Progenitor cell of endocrine pancreas (in vitro differentiated cells): ENCODE data around the gene SLC38A10. TPM values are rescaled to one million over a fixed set of nuclear protein-coding genes. Genes with fewer than 3 reads are reported as not detected.

ENCODE experiments used
- DNase-seq: peaks from one replicate; pipeline ENCODE4 v3.0.0; 2021; ENCODE audit warnings: low spot score; ENCODE audit not compliant: unreplicated experiment
- H3K27ac Mint-ChIP-seq: 2 replicates; pipeline ENCODE4 v1.8.0; 2021; ENCODE audit warnings: mild to moderate bottlenecking, moderate library complexity, mixed read lengths
- H3K27me3 Mint-ChIP-seq: 2 replicates; pipeline ENCODE4 v1.8.0; 2021; ENCODE audit warnings: mixed read lengths
- H3K36me3 Mint-ChIP-seq: 2 replicates; pipeline ENCODE4 v1.8.0; 2022; ENCODE audit warnings: mixed read lengths; ENCODE audit not compliant: insufficient read depth
- H3K4me1 Mint-ChIP-seq: 2 replicates; pipeline ENCODE4 v1.8.0; 2021; ENCODE audit warnings: low read depth, mixed read lengths
- H3K4me3 Mint-ChIP-seq: 2 replicates; pipeline ENCODE4 v1.8.0; 2021; ENCODE audit warnings: low read depth, mild to moderate bottlenecking, moderate library complexity, mixed read lengths
- H3K9me3 Mint-ChIP-seq: 2 replicates; pipeline ENCODE4 v1.8.0; 2021; ENCODE audit warnings: low read depth, mixed read lengths
- total RNA-seq: library from RNA; stranded (reverse); gene quantifications from 2 replicates; pipeline ENCODE4 v1.2.1, GENCODE V29; 2021
- TF ChIP-seq, protein P1 (sequence below): fragments of 200-600 bp; sonication (generic); IDR thresholded peaks from one replicate; pipeline ENCODE4 v1.5.0; 2021; ENCODE audit warnings: antibody characterized with exemption, mild to moderate bottlenecking; ENCODE audit not compliant: unreplicated experiment

SLC38A10 gene
- total RNA-seq, 1 donor from 2014 or later = 130 TPM

DNA sequence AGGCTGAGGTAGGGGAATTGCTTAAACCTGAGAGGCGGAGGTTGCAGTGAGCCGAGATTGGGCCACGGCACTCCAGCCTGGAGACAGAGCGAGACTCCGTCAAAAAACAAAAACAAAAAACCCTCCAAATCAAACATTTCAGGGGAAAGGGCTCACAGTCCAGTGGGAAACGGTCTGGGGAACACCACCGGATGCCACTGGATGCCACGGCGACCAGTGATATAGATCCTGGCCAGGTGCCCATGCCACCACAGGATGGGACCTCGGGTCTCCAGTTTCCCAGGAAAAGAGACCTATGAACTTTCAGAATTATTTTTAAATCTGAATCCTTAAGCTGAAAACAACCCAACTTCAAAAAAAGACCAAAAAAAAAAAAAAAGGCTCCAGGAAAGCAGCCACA lies 84.6 kb downstream of the SLC38A10 start:
- Mint-ChIP-seq H3K9me3 (no peaks in the 10 kb centered on the region), H3K27me3 (no peaks in the 10 kb centered on the region), H3K4me1 (no peaks in the 10 kb centered on the region), H3K36me3 (no peaks in the 10 kb centered on the region), H3K27ac (no peak overlapping the region), H3K4me3 (no peak overlapping the region)
- TF ChIP-seq, protein P1, sequence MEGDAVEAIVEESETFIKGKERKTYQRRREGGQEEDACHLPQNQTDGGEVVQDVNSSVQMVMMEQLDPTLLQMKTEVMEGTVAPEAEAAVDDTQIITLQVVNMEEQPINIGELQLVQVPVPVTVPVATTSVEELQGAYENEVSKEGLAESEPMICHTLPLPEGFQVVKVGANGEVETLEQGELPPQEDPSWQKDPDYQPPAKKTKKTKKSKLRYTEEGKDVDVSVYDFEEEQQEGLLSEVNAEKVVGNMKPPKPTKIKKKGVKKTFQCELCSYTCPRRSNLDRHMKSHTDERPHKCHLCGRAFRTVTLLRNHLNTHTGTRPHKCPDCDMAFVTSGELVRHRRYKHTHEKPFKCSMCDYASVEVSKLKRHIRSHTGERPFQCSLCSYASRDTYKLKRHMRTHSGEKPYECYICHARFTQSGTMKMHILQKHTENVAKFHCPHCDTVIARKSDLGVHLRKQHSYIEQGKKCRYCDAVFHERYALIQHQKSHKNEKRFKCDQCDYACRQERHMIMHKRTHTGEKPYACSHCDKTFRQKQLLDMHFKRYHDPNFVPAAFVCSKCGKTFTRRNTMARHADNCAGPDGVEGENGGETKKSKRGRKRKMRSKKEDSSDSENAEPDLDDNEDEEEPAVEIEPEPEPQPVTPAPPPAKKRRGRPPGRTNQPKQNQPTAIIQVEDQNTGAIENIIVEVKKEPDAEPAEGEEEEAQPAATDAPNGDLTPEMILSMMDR = no peak
- no peak for DNase-seq

DNA sequence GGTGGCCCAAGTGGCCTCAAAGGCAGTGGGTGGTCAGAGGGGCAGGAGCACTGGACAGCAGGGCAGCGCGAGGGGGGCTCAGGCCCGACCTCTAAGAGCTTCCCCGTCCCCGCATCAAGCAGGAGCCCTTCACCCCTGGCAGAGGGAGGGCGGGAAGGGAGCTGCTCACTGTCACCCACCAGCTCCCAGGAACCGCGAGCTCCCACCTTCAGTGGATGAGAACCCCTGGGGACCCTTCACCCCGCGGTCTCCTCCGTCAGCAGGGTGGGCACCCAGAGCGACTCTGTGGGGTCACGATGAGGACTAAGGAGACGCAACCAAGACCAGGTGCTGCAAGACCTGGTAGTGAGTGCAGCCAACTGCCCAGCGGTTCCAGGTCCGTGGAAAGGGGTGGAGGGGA lies 86.0 kb downstream of the SLC38A10 start:
- DNase-seq = no peak
- H3K9me3 Mint-ChIP-seq = no peaks in the 10 kb centered on the region
- H3K4me1 Mint-ChIP-seq = no peaks in the 10 kb centered on the region
- no peak overlapping the region for H3K27ac Mint-ChIP-seq
- TF ChIP-seq, protein P1 = no peak
- H3K27me3 Mint-ChIP-seq = no peaks in the 10 kb centered on the region
- no peaks in the 10 kb centered on the region for H3K36me3 Mint-ChIP-seq
- H3K4me3 Mint-ChIP-seq = no peak overlapping the region

DNA sequence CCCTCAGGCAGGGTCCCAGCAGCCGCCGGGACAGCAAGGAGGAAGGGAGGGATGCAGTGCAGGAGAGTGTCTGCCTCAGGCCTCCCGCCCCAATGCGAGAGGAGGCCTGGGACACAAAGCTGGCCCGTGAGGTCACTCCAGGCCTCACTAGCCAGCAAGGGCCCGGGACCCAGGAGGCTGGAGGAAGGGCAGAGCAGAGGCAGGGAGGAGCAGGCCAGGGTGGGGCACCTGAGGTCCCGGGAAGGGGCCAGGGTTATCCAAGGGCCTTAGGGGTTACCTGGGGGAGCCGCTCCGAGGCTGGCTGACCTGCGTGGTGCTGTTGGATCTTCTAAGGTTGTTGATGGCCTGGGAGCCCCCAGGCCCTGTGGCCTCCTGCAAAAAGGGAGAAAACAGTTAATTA lies 86.5 kb downstream of the SLC38A10 start:
- no peak overlapping the region for H3K4me3 Mint-ChIP-seq
- H3K36me3 Mint-ChIP-seq = no peaks in the 10 kb centered on the region
- H3K9me3 Mint-ChIP-seq = no peaks in the 10 kb centered on the region

DNA sequence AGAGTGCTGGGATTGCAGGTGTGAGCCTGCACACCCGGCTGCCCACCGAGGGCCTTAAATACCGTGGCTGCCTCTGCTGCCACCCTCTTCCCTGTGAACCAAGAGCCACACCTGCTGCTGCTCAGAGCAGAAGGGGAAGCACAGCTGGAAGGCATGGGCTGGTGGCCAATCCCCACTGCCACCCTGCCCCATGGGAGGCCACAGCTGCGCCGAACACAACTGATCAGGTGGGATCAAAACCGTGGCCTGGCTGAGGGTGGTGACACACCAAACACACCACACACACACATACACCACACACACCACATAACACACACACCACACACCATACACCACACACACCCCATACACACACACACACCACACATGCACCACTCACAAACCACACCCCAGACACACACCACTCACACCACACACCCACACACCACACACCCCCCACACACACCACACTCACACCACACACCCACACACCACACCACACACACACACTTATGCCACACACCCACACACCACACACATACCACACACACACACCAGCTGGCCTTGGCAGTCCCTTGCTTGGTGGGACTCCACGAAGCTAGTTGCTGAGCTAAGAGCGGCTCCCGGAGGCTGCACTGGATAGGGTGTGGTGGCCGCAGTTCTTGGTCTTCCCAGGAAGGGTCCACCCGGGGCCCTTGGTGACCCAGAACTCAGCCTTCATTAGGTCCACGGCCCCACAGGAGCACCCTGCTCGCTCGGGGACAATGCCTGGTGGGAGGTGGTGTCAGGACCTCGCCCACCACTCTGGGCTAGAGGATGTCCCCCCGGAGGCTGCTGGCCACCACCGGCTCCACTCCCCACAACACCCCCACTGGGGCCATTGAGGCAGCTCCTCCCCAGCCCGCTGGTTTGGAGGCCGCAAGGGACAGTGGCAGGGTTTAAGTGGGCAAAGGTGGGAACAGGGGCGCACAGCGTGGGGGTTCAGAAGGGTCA lies 87.2 kb downstream of the SLC38A10 start:
- H3K4me3 Mint-ChIP-seq = no peak overlapping the region
- H3K36me3 Mint-ChIP-seq = no peaks in the 10 kb centered on the region
- no peaks in the 10 kb centered on the region for H3K9me3 Mint-ChIP-seq
- no peaks in the 10 kb centered on the region for H3K4me1 Mint-ChIP-seq
- TF ChIP-seq, protein P1 = no peak
- no peak overlapping the region for H3K27ac Mint-ChIP-seq
- no peaks in the 10 kb centered on the region for H3K27me3 Mint-ChIP-seq
- DNase-seq = no peak

More for the DNA sequence above, 86.5 kb downstream of the SLC38A10 start:
- no peaks in the 10 kb centered on the region for H3K27me3 Mint-ChIP-seq
- no peaks in the 10 kb centered on the region for H3K4me1 Mint-ChIP-seq
- no peak overlapping the region for H3K27ac Mint-ChIP-seq
- TF ChIP-seq, protein P1 = no peak
- no peak for DNase-seq

DNA sequence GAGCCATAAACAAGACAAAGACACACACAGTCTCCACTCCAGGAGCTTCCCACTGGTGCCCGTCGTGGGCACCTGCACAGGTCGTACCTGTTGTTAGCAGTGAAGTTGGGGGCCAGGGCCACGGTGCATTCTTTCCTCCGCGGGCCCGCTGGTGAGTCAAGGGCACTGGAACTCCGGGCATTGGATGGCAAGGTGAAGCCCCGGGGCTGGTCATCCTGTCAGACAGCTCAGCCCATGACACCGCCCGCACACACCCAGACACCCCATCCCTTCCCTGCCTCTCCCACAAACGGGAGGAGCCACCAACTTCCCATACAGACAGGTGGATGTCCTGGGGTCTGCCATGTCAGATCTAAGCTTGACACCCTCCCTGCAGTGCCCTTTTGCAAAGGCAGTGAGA lies 88.5 kb downstream of the SLC38A10 start:
- no peaks in the 10 kb centered on the region for H3K4me1 Mint-ChIP-seq

More for the DNA sequence above, 88.5 kb downstream of the SLC38A10 start:
- Mint-ChIP-seq H3K9me3 (no peaks in the 10 kb centered on the region), H3K36me3 (no peaks in the 10 kb centered on the region), H3K27ac (no peak overlapping the region), H3K27me3 (no peaks in the 10 kb centered on the region), H3K4me3 (no peak overlapping the region)
- TF ChIP-seq, protein P1 = no peak
- DNase-seq = no peak
